PC-3 (cell line): ENCODE measurements around the gene PIEZO2. TPM values are rescaled to one million over a fixed set of nuclear protein-coding genes. Genes with fewer than 3 reads are reported as not detected.
"Not testable (repeated sequence)": the region's sequence is repeated elsewhere in the genome, so short reads cannot be mapped to it uniquely, and the experiment has no call there.

Experiments
- ATAC-seq: fragments of 200-7000 bp; cut with Tn5 transposase; 2 replicates; pipeline ENCODE4 v1.9.1; 2020; ENCODE audit warnings: mild to moderate bottlenecking, moderate library complexity
- BruUV-seq: library from RNA; stranded (reverse); fragments of 400-500 nt; replicated peaks from 2 replicates; lab custom pipeline; 2021; lab: Mats Ljungman, UMichigan
- CTCF ChIA-PET: fragments of 300-600 bp; sonication (Branson Sonifier 250); formaldehyde crosslinking; loops from one replicate; lab custom pipeline; 2022; ENCODE audit warnings: antibody characterized with exemption; lab: Charles Lee
- POLR2A ChIA-PET: fragments of 300-600 bp; sonication (Branson Sonifier 250); formaldehyde crosslinking; loops from one replicate; lab custom pipeline; 2022; ENCODE audit warnings: antibody characterized with exemption; ENCODE audit not compliant: unreplicated experiment; lab: Charles Lee
- DNase-seq: peaks from one replicate; pipeline ENCODE4 v3.0.0-alpha.2; 2015
- H2AFZ ChIP-seq: fragments of 300-600 bp; sonication (generic); 2 replicates; pipeline ENCODE4 v1.6.0; 2016; ENCODE audit warnings: antibody characterized with exemption, low read length
- H3F3A ChIP-seq: fragments of 300-600 bp; sonication (generic); one replicate; pipeline ENCODE4 v1.6.0; 2017; ENCODE audit warnings: antibody characterized with exemption, low read length, control low read depth, mild to moderate bottlenecking; ENCODE audit not compliant: unreplicated experiment
- H3K27ac ChIP-seq: fragments of 300-600 bp; sonication (generic); 2 replicates; pipeline ENCODE4 v1.5.1; 2016; ENCODE audit warnings: mild to moderate bottlenecking, low read length
- H3K27me3 ChIP-seq: fragments of 300-600 bp; sonication (generic); 2 replicates; pipeline ENCODE4 v1.6.1; 2016; ENCODE audit warnings: low read length, mixed read lengths
- H3K36me3 ChIP-seq: fragments of 300-600 bp; sonication (generic); 2 replicates; pipeline ENCODE4 v1.6.1; 2016; ENCODE audit warnings: low read depth, mixed run types, low read length, mixed read lengths
- H3K4me1 ChIP-seq: fragments of 300-600 bp; sonication (generic); 2 replicates; pipeline ENCODE4 v1.5.1; 2016; ENCODE audit warnings: low read length; ENCODE audit not compliant: insufficient read depth
- H3K4me2 ChIP-seq: fragments of 300-600 bp; sonication (generic); 2 replicates; pipeline ENCODE4 v1.6.0; 2016; ENCODE audit warnings: low read length
- H3K4me3 ChIP-seq: fragments of 300-600 bp; sonication (generic); 2 replicates; pipeline ENCODE4 v1.5.1; 2016; ENCODE audit warnings: mild to moderate bottlenecking, low read length, mixed read lengths
- H3K79me2 ChIP-seq: fragments of 300-600 bp; sonication (generic); 2 replicates; pipeline ENCODE4 v1.6.1; 2017; ENCODE audit warnings: low read length, mixed read lengths
- H3K9ac ChIP-seq: fragments of 300-600 bp; sonication (generic); 2 replicates; pipeline ENCODE4 v1.6.0; 2016; ENCODE audit warnings: mild to moderate bottlenecking, low read length
- H3K9me2 ChIP-seq: fragments of 300-600 bp; sonication (generic); replicated peaks from 2 replicates; pipeline ENCODE4 v1.6.1; 2016; ENCODE audit warnings: mixed run types, low read length, mixed read lengths
- H3K9me3 ChIP-seq: fragments of 300-600 bp; sonication (generic); 2 replicates; pipeline ENCODE4 v1.6.1; 2016; ENCODE audit warnings: low read length, mixed read lengths
- H4K20me1 ChIP-seq: fragments of 300-600 bp; sonication (generic); 2 replicates; pipeline ENCODE4 v1.6.1; 2016; ENCODE audit warnings: low read length, mixed read lengths
- CTCF ChIP-seq: fragments of 300-600 bp; sonication (generic); conservative IDR thresholded peaks from 2 replicates; pipeline ENCODE4 v1.5.1; 2017; ENCODE audit warnings: antibody characterized with exemption, low read depth, mild to moderate bottlenecking, low read length
- EZH2 ChIP-seq: fragments of 300-600 bp; sonication (generic); IDR thresholded peaks from one replicate; pipeline ENCODE4 v1.6.1; 2017; ENCODE audit warnings: antibody characterized with exemption, mild to moderate bottlenecking, low read length; ENCODE audit not compliant: unreplicated experiment
- EZH2phosphoT487 ChIP-seq: fragments of 300-600 bp; sonication (generic); IDR thresholded peaks from 2 replicates; pipeline ENCODE4 v1.6.1; 2018; ENCODE audit warnings: mild to moderate bottlenecking, antibody characterized with exemption, low read length, borderline replicate concordance
- intact Hi-C: fragments of 100-400 bp; cut with micrococcal nuclease; formaldehyde crosslinking; loops from 2 replicates; pipeline ENCODE4 v1.9.0; 2023
- total RNA-seq: library from RNA; depleted of rRNA; stranded (reverse); fragments of >200 nt; gene quantifications from 2 replicates; pipeline ENCODE4 v1.2.3, GENCODE V29; 2014

PIEZO2 gene
- total RNA-seq, 1 experiment from 2014 or later = not detected

- H3K4me3 ChIP-seq = no peak overlapping the region
- H3K4me1 ChIP-seq = no peaks in the 10 kb centered on the region
- no peaks in the 10 kb centered on the region for H3K9me2 ChIP-seq
- TF ChIP-seq EZH2 (no peak), CTCF (no peak)
- ChIA-PET CTCF (no interaction called here), POLR2A (no interaction called here)
- no peaks in the 10 kb centered on the region for H3K79me2 ChIP-seq
- no peak for ATAC-seq
- no peak overlapping the region for H3K27ac ChIP-seq
- intact Hi-C loops = no loop called here
- H3K9ac ChIP-seq = no peak overlapping the region
- H2AFZ ChIP-seq = no peak overlapping the region
- BruUV-seq = no TSS peak
- H3K9me3 ChIP-seq = no peaks in the 10 kb centered on the region
- H4K20me1 ChIP-seq = no peaks in the 10 kb centered on the region
- H3K27me3 ChIP-seq = peaks cover 54% of the 10 kb centered on the region
- no peaks in the 10 kb centered on the region for H3F3A ChIP-seq
- DNase-seq = no peak
- no peak overlapping the region for H3K4me2 ChIP-seq
- H3K36me3 ChIP-seq = no peaks in the 10 kb centered on the region
Observed at GRCh38 chr18:11136241-11136640, 13.1 kb downstream of the PIEZO2 start.

GRCh38 chr18:11134940-11135339, 14.4 kb downstream of the PIEZO2 start:
- CTCF ChIA-PET = no interaction called here
- POLR2A ChIA-PET = no interaction called here
- Histone ChIP-seq H3F3A (no peaks in the 10 kb centered on the region), H3K27ac (no peak overlapping the region), H3K4me2 (no peak overlapping the region), H3K36me3 (no peaks in the 10 kb centered on the region), H3K27me3 (peaks cover 41% of the 10 kb centered on the region), H3K4me1 (no peaks in the 10 kb centered on the region), H3K79me2 (no peaks in the 10 kb centered on the region), H3K9ac (no peak overlapping the region), H2AFZ (no peak overlapping the region), H4K20me1 (no peaks in the 10 kb centered on the region), H3K9me3 (no peaks in the 10 kb centered on the region), H3K9me2 (no peaks in the 10 kb centered on the region), H3K4me3 (no peak overlapping the region)
- no peak for DNase-seq
- intact Hi-C loops = no loop called here
- ATAC-seq = no peak
- TF ChIP-seq EZH2phosphoT487 = no peak
- no TSS peak for BruUV-seq

- H3K4me1 ChIP-seq, H3K27ac ChIP-seq, CTCF ChIA-PET, H2AFZ ChIP-seq, H3K79me2 ChIP-seq, H3K4me3 ChIP-seq, H3K9me3 ChIP-seq, H3K36me3 ChIP-seq, DNase-seq, H3K4me2 ChIP-seq, POLR2A ChIA-PET, BruUV-seq, ATAC-seq, H3K9ac ChIP-seq, intact Hi-C loops, H3K9me2 ChIP-seq, H3F3A ChIP-seq, H4K20me1 ChIP-seq: not testable (repeated sequence)
- peaks cover 18% of the 10 kb centered on the region; the same call in 1 of the 2 replicates for H3K27me3 ChIP-seq
Observed at GRCh38 chr18:11129059-11129458, 20.3 kb downstream of the PIEZO2 start.
